Gastroesophageal sphincter (tissue), 3 donors: Measurements from ENCODE around the gene EFR3B.

Experiments used
- POLR2AphosphoS5 ChIP-seq: sonication (generic); formaldehyde crosslinking; IDR thresholded peaks from one replicate; pipeline ENCODE4 v1.6.1; 2017; ENCODE audit warnings: antibody characterized with exemption
- TF ChIP-seq, protein P1 (sequence below), 4 experiments: fragments of 200-600 bp in 2 of 4; fragments of 450-650 bp in 2 of 4; sonication (generic) in 1 of 4; IDR thresholded peaks; one replicate each; pipeline ENCODE4 v1.5.1; 2017 to 2019; ENCODE audit warnings: antibody characterized with exemption in 4 of 4, mild to moderate bottlenecking in 2 of 4, moderate library complexity in 2 of 4

DNA sequence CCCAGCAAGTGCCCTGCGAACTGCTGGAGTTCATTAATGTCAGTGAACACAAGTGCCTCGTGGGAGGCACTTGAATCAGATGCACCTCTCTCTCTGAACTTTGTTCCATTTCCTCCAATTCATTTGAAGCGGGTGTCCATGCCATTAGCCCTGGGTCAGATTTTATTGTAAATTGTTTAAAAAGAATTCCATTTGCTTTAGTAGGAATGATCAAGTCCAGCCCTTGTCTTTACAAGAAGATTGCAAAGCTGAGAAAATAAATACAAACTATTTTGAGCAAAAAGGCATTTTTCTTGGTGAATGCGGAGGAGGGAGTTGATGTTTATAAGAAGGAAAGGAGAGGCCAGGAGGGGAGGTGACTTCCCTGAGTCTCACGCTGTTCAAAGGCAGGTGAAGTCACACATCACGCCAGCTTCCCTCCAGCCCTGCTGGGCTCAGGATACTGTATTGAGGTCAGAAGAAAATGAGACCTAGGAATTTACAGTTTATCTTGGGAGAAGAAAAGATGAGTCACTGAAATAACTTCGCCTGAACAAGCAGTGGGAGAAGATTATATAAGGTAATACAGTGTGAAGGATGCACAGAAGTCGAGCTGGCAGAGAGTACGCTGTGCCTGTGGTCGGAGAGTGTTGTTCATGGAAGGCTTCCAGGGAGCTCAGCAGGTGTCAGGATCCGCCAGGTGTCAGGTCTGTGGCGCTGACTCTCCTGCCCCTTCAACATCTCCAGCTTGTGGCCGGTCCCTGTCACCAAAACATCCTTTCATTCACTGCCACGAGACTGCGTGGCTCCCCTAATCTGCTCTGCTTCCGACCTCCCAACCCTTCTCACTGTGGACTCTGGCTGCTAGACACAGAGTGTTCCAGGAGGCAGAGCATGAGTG is 36.5 kb downstream of the EFR3B start:
- TF ChIP-seq, protein P1, sequence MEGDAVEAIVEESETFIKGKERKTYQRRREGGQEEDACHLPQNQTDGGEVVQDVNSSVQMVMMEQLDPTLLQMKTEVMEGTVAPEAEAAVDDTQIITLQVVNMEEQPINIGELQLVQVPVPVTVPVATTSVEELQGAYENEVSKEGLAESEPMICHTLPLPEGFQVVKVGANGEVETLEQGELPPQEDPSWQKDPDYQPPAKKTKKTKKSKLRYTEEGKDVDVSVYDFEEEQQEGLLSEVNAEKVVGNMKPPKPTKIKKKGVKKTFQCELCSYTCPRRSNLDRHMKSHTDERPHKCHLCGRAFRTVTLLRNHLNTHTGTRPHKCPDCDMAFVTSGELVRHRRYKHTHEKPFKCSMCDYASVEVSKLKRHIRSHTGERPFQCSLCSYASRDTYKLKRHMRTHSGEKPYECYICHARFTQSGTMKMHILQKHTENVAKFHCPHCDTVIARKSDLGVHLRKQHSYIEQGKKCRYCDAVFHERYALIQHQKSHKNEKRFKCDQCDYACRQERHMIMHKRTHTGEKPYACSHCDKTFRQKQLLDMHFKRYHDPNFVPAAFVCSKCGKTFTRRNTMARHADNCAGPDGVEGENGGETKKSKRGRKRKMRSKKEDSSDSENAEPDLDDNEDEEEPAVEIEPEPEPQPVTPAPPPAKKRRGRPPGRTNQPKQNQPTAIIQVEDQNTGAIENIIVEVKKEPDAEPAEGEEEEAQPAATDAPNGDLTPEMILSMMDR (IDR thresholded peaks at IDR 0.05), result no peak
- peak; percentile 30 for TF ChIP-seq POLR2AphosphoS5
